ENCODE results near the gene MT1A.

- TF ChIP-seq CTCF (IDR thresholded peaks at IDR 0.05) (no peak), POLR2AphosphoS5 (IDR thresholded peaks at IDR 0.05; ENCODE audit: low read depth, low read length) (no peak)
These were observed 37.1 kb upstream of the MT1A start for GRCh38 chr16:56601325-56601724.
